ENCODE results near the gene C9orf153. TPM values are rescaled to one million over a fixed set of nuclear protein-coding genes. Genes with fewer than 3 reads are reported as not detected.

C9orf153 gene
- total and polyA plus RNA-seq, 2 of the 13 experiments (the other 11 are each of a cell fraction or from before 2014, with no cell fraction given) = 0.17 to 0.44 TPM

DNA sequence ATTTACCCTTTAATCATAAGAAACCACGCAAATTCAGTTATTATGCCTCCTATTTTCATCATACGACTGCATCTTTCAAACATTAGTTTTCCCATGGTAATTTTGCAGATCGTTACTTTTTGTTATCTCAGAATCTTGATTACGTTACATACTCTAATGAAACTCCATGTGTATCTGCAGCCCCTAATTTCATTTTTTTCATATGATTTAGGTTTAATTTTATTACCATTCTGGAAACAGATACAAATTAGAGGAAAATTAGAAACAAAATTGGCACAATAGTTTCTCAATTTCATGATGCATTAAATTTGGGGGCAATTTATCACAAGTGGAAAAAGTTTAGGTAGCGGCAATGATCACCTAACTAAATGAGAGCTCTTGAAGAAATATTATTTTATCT lies 52.3 kb downstream of the C9orf153 start:
- 38% methylated on average over 5 of the region's 5 CpGs for WGBS (ENCODE audit: low lambda C conversion rate)

More for the DNA sequence above, 52.3 kb downstream of the C9orf153 start:
- TF ChIP-seq SMAD3 (CRISPR knock-in tag; IDR thresholded peaks at IDR 0.05) (no peak), JARID2 (CRISPR knock-in tag; IDR thresholded peaks at IDR 0.05; ENCODE audit: insufficient replicate concordance) (no peak), NR2F2 (IDR thresholded peaks at IDR 0.05; ENCODE audit: borderline replicate concordance, low read depth) (no peak), ZNF256 (CRISPR knock-in tag; conservative IDR thresholded peaks at IDR 0.05) (no peak), PAF1 (CRISPR knock-in tag; IDR thresholded peaks at IDR 0.05) (no peak), ZNF607 (CRISPR knock-in tag; IDR thresholded peaks at IDR 0.05; ENCODE audit: borderline replicate concordance) (no peak), NFIB (CRISPR knock-in tag; IDR thresholded peaks at IDR 0.05; ENCODE audit: borderline replicate concordance) (no peak), ATF7-NPFF (CRISPR knock-in tag; IDR thresholded peaks at IDR 0.05; ENCODE audit: low read depth) (no peak), SP140L (CRISPR knock-in tag; IDR thresholded peaks at IDR 0.05; ENCODE audit: borderline replicate concordance) (no peak), IKZF5 (CRISPR knock-in tag; IDR thresholded peaks at IDR 0.05) (no peak), SAP130 (CRISPR knock-in tag; IDR thresholded peaks at IDR 0.05; ENCODE audit: low read depth) (no peak), MNT (IDR thresholded peaks at IDR 0.05) (no peak), CEBPG (CRISPR knock-in tag; IDR thresholded peaks at IDR 0.05) (no peak), ZNF343 (CRISPR knock-in tag; IDR thresholded peaks at IDR 0.05) (no peak), ZNF230 (CRISPR knock-in tag; IDR thresholded peaks at IDR 0.05) (no peak), ZNF558 (CRISPR knock-in tag; IDR thresholded peaks at IDR 0.05; ENCODE audit: borderline replicate concordance) (no peak), ZNF879 (CRISPR knock-in tag; IDR thresholded peaks at IDR 0.05) (no peak)
- TF ChIP-seq, protein P1, sequence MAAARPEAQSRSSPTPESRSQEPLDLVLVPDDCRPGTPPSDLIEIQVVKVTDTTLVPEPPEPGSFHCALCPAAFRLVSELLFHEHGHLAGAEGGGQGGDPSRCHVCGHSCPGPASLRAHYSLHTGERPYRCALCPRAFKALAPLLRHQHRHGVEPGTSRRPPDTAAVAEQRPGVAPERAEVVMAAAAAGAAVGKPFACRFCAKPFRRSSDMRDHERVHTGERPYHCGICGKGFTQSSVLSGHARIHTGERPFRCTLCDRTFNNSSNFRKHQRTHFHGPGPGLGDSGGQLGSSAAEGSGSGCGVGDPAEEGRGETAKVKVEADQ (CRISPR knock-in tag; IDR thresholded peaks at IDR 0.05; ENCODE audit: borderline replicate concordance) = no peak
- TF ChIP-seq, protein P2, sequence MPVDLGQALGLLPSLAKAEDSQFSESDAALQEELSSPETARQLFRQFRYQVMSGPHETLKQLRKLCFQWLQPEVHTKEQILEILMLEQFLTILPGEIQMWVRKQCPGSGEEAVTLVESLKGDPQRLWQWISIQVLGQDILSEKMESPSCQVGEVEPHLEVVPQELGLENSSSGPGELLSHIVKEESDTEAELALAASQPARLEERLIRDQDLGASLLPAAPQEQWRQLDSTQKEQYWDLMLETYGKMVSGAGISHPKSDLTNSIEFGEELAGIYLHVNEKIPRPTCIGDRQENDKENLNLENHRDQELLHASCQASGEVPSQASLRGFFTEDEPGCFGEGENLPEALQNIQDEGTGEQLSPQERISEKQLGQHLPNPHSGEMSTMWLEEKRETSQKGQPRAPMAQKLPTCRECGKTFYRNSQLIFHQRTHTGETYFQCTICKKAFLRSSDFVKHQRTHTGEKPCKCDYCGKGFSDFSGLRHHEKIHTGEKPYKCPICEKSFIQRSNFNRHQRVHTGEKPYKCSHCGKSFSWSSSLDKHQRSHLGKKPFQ (CRISPR knock-in tag; IDR thresholded peaks at IDR 0.05; ENCODE audit: insufficient replicate concordance) = no peak
- Histone ChIP-seq H3K4me2 (ENCODE audit: low read depth, low read length) (no peak overlapping the region), H3K4me1 (ENCODE audit: insufficient read depth, low read length) (no peaks in the 10 kb centered on the region), H3K9me3 (ENCODE audit: low read length) (no peaks in the 10 kb centered on the region), H2AFZ (ENCODE audit: low read length) (no peak overlapping the region), H3K27me3 (ENCODE audit: control insufficient read depth in 1 of 2, insufficient read depth in 2 of 2, low read length in 2 of 2) (peaks cover 0 to 3% of the 10 kb centered on the region in 2 experiments; a peak in 1 of 5 replicates), H3K36me3 (replicated peaks in 1 of 2; ENCODE audit: control insufficient read depth in 1 of 2, insufficient read depth in 2 of 2, low read length in 2 of 2) (no peaks in the 10 kb centered on the region), H4K20me1 (ENCODE audit: insufficient read depth, low read length) (no peaks in the 10 kb centered on the region), H3K4me3 (replicated peaks in 1 of 3; ENCODE audit: insufficient read depth in 1 of 3, low read depth in 2 of 3, low read length in 3 of 3) (no peak overlapping the region), H3K9ac (ENCODE audit: insufficient read depth, low read depth, low read length) (no peak overlapping the region), H3K79me2 (ENCODE audit: insufficient read depth, low read length) (no peaks in the 10 kb centered on the region), H3K27ac (ENCODE audit: extremely low read length, insufficient read depth, low read length) (no peak overlapping the region)
- no peak for ATAC-seq
- DNase-seq (ENCODE audit: low spot score) = no peak
- ChIA-PET POLR2A (no interaction called here), CTCF (ENCODE audit: low intra/inter-chr PET ratio, low total read pairs) (no interaction called here)
- intact Hi-C loops (cut with micrococcal nuclease; ENCODE audit: unreplicated experiment) (no loop called here), in situ Hi-C loops (cut with HindIII; ENCODE audit: extremely low pct_ligation_motif_present, low pct_unique_long_range_greater_than_20kb) (no loop called here)
- BruUV-seq (replicated peaks) = no TSS peak
- FAIRE-seq = no peak
